DMS79 treated with DMSO at 0.1 percent for 48 hours (cell line): ENCODE measurements around the gene PGBD5.

Source experiments
- DNase-seq: peaks from one replicate; lab custom pipeline; 2025; lab: John Stamatoyannopoulos, UW

Gene PGBD5

DNA sequence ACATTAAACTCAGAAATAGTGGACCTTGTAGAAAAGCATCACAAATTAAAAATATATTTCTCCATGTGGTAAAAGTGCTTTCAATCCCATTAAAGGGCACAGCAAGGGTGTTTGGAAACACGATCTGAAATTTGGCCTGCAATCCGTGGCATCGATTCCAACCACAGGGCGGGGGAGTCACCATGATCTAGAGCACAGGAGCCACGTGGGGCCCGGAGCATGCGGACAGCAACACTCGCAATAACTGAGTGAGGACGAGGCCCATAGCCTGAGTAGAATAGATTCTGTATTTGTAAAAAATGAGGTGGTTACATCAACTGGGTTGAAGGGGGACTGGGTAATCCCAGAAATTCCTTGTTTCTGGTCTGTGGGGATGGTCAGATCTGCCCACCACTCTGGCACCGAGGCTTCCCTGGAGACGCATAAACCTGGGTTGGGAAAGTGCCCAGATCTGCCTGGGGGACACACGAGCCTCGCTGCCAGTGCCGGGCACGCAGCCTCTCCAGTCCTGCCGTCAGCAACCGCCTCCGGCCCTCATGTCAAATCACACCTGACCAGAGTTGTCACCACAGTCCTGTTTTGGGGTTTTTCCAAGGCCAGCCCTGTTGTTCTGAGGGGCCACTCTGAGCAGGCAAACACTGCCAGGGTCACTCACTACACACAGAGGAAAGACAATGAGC lies 104.3 kb downstream of the PGBD5 start:
- DNase-seq, result no peak

DNA sequence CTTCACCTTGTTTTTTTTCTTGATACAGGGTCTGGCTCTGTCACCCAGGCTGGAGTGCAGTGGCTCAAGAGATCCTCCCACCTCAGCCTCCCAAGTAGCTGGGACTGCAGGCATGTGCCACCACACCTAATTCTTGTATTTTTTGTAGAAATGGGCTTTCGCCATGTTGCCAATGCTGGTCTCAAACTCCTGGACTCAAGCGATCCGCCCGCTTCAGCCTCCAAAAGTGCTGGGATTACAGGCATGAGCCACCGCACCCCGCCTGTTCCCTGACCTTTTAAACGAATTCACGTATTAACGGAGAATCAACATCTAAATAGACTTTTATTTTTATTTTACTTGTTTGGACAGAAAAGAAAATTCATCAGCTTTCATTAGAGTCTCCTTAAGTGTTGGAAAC lies 104.8 kb downstream of the PGBD5 start:
- no peak for DNase-seq

DNA sequence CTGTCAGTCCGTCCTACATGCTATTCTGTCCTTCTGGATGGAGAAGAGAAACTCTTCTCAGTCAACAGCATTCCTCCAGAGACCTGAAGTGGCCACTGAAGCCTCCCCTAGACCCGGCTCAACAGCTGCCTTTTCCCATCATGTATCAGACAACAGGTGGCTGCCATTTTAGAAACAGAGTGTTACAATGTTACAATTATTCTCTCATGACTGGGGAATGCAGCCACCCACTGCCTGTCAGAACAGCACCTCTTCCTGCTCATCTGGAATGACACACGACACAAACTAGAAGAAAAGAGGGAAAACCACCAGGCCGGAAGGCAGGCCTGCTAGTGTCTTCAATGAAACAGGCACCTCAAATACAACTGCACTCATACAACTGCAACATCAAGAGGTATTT lies 105.3 kb downstream of the PGBD5 start:
- no peak for DNase-seq

DNA sequence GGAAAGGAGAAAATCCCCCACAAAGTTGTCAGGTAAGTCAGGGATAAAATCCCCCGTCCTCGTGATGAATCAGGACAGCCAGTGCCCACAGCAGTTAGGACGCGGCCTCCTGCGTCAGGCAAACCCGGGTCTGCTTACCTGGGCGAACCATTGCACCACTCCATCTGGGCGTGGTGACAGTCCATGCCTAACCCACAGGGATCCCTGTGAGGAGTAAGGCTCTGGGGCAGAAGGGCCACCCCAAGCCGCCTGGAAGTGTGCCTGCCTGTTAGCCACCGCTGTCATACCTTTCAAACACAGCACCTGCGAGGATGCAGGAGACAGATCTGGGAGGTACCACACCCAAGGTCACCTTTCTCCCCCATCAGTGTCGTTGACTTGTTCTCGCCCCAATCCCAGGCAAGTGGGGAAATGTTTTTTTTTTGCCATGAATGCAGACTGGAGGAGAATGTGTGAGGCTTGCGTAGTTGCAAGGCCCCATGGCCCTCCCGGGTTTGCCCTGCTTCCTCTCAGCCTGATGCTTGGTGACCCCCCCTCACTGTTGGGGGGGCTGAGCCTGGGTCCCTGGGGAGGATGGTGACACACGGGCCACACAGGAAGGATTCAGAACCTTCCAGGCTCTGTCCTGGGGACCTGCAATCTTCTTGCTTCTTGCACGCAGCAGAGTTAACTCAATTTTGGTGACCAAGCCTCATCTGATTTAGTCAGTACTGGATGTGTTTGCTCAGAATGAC lies 107.0 kb downstream of the PGBD5 start:
- no peak for DNase-seq

DNA sequence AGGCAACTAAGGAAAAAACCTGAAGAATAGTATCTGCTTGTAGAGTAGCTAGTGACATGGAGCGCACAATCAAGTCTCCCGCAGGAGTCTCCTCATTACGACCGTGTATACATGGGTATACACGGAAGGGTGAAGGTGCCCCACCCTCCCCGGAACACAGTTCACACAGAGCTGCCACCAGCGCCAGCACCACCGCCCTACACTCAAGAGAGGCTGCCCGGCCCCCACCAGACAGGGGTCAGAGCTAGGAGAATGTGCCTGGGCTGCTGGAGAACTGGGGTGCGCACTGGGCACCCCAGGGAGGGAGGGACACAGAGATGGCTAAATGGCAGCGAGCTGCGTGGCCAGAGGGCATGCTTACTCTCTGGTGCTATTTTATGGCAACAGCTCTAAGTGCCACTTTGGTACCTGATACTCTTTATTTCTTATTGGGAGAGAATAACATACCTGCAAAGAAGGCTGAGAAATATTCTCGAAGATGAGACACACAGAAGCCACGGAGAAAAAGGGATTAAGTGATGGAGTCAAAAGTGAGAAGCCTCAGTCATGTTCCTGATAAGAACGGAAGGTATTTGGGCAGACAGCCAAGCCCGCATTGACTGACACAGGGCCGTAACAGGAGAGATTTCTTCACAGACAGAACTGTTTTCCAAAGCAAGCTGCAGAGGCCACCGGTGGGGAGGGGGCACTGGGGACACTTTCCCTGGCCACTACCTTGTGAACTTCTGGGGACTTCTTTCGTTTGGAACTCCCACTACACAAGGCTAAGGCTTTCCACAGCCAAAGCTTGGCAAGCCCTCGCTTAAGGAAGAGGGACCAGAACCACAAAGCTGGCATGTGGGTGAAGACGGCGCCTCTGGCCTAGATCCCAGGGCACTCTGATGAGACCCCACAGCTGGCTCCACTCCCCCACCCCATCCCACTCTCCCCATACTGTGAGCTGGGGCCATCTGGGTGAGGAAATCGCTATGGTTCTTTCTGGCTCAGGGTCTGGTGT lies 108.0 kb downstream of the PGBD5 start:
- no peak for DNase-seq

DNA sequence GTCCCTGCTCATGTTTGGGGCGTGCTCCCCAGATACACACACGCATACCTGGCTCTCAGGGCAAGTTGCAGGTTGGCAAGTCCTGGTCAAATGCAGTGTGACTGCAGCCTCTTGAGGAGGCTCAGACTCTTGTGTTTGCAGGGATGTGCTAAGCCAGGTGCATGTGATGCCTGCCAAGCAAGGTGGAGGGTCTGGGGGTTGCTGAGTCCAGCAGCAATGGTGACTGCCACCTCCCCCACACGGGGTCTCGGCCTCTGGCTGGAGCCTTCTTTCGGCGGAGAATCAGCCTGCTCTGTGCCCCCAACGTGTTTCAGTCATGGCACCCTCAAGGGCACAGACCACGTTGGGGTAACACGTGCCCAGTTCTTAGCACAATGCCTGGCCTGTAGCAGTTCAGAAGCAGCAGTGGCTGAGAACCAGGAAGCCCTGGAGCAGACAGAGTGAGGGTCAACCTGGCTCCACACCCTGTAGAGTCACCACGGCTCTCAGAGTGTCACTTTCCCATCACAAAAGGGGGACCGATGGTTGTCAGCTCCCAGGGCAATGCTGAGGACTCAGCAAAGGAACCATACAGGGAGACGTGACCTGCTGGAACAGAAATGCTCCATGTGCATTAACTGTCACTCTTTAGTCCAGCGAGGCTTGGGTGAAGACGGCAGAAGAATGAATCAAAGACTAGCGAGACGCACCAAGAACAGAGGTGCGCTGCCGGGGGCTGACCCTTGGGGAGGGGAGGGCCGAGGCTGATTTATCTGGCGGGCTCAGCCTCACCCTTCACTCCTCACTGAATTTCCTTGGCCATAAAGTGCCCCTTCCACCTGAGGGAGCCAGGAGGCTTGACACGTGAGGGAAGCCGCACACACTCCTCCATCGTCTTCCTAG lies 109.0 kb downstream of the PGBD5 start:
- no peak for DNase-seq

DNA sequence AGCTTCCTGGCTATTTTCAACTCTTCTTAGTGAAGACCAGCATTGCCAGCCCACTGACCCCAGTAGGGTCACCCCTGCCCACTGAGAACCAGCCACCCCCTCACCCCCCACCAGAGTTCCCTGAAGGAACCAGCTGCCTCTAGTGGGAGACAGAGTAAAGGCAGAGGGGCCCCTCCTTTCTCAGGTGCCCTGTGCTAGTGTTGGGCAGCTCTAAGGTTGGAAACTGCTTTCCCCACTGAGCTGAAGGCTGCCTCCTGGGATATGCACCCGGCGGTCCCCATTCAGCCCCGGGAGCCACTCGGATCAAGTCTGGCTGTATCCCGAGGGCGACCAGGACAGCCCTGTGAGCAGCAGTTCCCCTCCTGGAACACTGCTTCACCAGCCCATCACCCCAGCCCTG lies 111.0 kb downstream of the PGBD5 start:
- no peak for DNase-seq

DNA sequence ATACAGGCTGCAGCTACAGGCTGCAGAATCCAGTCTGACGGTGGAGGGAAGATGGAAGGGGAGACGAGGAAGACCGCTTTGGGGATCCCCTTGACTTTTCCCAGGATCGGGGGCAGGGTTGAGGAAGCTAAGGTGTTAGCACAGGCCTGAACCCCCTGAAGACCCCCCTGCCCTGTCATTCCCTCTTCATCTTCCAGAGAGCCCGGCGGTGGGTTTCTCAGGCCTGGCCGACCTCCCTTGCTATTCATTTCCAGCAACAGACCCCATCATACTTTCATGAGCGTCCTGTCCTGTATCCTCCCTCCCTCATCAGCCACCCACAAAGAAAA lies 112.0 kb downstream of the PGBD5 start:
- DNase-seq, result no peak

DNA sequence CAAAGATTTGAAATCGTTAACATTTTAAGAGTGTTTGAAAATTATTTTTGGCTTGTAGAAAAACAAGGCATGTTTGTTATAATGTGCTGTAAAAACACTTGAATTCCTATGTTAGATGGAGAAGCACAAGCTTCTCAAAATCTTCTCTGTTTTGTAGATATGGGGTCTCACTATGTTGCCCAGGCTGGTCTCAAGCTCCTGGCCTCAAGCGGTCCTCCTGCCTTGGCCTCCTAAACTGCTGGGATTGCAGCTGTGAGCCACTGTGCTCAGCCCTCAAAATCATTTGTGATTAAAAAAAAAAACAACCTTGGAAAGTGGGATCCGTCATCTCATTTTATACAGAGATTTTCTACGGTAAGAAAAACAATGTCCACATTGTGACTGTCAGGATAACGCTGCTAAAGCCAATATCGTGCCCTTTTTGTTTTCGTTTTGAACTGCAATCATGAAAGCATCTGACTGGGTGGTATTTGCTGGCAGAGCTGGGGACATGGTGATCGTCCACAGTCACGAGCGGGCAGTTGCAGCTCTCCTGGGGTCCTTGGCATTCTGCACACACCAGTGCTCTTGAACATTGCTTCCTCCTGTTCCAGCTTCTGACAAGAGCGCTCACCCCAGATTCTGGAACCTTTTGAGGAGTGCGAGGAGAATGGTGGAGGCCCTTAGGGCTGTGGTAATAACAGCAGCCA lies 112.5 kb downstream of the PGBD5 start:
- no peak for DNase-seq

DNA sequence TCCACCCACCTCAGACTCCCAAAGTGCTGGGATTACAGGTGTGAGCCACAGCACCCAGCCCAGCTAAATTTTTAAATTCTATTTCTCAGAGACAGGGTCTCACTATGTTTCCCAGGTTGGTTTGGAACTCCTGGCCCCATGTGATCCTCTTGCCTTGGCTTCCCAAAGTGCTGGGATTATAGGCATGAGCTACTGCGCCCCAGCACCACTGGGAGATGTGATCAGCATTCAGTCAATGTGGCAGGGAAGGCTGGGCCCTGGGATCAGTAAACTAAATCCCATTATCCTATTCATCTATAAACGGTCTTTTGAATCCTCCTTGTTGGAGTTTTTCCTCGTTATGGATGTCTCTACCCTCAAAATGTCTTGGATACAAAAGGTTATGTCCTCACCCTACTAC lies 113.5 kb downstream of the PGBD5 start:
- DNase-seq, result no peak

DNA sequence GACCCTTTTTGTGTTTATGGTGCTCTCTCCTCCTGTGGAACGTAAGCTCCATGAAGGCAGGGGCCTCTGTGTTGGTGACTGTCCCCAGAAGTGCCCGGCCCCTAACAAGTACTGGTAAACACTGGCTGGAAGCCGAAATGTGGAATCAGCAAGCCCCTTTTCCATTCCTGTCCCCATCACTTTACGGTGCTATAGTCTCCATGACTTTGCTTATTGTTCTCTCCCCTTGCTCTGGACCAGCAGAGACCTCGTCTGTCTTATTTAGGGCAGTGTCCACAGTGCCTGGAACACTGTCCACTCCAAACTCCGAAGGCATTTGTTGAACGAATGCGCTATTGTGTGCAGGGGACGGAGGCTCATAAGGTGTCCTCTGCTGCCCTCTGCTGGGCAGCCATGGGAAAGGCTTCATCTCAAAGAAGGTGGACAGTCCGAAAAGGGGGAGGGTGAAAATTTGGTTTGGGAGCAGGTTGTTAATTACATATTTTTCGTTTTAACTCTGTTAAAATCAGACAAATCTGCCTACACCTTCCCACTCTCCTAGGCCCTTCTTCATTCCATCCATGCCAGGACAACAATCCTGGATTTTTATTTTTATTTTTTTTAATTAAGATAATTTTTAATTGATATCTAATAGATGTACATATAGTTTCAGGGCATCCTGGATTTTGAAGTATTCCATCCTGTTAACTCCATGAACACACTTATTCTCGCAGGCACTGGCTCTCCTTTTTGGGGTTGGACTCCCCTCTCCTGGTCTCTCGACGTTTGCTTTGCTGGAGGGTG lies 115.6 kb downstream of the PGBD5 start:
- peak; percentile 70 for DNase-seq

DNA sequence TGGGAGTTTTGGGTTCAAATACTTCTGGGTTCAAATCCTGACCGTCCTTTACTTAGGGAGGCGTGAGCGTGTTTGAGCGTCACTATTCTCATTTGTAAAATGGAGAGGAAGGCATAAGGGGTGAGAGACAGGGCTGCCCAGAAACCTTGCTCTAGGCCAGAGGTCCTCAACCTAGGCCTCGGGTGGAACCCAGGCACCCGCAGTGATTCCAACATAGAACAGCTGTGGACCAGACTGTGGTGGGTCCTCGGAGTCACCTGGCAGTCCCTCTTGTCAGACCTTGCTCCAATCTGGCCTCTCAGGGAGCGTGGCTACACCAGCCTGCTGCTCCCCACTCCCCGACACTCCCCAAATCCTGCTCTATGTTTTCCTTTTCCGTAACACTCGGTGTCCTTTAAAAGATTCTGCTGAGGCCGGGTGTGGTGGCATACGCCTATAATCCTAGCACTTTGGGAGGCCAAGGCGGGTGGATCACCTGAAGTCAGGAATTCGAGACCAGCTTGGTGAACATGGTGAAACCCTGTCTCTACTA lies 116.4 kb downstream of the PGBD5 start:
- DNase-seq, result no peak

DNA sequence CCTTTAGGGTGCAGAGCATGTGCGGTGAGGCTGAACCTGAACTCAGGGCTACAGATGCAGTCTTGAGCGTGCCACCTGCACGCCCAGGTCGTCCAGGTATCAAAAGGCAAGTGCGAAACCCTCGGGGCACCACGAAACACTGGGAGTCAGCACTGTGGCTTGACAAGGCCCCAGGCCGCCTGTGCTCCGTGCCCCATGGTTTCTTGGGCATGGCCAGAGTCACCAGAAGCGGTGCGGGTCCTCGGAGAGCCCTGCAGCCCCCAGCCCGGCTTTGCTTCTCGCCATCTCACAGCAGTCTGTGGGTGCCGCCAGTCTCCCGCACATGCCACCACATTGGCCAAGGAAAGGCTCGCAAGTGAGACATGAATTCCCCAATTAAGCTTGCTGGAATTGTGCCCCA lies 117.3 kb downstream of the PGBD5 start:
- no peak for DNase-seq

DNA sequence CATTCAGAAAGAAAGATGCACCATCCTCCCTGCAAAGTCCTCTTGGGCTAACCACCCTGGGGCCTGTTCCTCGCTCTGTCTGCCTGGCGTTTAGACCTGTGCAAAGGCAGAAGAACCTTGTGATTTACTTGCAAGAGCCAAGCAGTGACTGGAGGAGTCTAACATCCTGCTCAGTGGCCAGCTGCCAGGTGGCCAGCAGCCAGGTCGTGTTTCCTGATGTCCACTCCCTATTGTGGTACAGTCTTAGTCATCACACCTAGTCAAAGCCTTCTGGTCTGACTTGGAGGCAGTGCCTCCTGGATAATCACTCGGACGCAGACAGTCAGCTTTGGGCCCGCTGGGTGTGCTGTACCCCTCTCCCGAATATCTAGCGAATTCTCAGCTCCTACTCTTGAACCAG lies 118.1 kb downstream of the PGBD5 start:
- DNase-seq, result peak; percentile 11

DNA sequence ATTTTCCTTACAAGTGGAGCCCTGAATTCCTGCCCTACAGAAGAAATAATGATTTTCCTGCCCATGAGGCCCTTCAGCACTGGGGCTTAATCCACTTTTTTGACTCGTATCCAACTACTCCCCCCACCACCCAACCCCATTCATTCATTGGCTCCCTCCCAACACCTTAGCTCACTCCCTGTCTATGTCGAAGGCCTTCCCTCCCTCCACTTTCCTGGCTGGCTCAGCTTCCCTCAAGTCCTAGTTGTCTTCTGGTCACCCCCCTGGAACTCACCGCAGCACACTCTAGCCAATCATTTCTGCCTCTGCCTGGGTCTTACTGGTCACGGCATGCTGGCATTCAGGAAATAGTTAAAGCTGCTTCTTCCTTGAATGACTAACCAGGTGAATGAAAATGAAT lies 118.9 kb downstream of the PGBD5 start:
- DNase-seq, result peak; percentile 8

DNA sequence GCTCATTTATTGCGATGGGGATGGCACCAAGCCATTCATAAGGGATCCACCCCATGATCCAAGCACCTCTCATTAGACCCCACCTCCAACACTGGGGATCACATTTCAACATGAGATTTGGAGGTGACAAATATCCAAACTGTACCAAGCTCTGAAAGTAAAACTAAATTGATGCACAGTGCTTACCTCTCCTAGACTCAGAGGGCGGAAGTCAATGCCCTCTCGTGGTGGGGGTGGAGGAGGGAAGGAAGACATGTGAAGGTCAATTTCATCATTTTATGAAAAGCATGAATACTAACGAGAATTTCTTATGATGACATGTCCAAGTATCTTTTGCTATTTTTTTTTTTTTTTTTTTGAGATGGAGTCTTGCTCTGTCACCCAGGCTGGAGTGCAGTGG lies 120.0 kb downstream of the PGBD5 start:
- DNase-seq, result no peak

DNA sequence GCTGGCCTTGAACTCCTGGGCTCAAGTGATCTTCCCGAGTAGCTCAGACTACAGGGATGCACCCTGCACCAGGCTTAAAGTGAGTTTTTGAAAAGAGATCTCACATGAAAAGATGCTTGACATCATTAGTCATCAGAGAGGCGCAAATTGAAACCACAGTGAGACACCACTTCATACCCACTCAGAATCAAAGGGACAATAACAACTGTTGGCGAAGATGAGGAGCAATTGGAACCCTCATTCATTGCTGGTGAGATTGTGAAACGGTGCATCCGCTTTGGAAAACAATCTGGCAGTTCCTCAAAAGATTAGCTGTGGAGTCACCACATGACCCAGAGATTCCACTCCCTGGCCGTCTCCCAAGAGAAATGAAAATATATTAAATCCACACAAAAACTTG lies 122.3 kb downstream of the PGBD5 start:
- no peak for DNase-seq

DNA sequence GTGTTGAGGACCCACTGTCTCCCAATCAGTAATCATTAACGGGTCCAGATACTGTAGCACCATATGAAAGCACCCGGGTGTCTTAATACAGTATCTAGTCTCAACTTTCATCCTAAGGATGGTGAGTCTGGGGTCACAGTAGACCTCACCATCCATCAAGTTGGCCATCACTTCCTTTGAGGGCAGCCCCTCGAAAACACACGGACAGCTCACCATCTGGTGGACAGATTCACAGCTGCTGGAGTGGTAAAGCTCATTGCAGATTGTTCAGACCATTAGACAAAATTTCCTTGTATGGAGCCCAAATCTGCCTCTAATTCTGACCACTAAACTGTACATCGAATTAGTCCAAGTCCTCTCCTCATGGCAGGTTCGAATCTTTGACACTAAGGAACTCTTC lies 123.1 kb downstream of the PGBD5 start:
- no peak for DNase-seq

DNA sequence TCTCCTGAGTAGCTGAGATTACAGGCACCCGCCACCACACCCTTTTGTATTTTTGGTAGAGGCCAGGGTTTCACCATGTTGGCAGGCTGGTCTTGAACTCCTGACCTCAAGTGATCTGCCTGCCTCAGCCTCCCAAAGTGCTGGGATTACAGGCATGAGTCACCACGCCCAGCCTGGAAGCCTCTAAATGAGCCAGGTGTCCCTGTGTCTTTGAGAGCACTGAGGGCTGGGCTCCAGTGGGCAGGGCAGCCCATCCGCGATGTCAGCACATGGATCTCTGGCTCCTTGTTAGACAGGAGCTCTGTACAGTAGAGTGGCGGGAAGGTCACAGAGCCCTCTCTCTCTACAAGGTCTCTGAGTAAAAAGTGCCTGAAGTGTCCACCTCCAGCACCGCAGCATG lies 124.3 kb downstream of the PGBD5 start:
- DNase-seq, result no peak

DNA sequence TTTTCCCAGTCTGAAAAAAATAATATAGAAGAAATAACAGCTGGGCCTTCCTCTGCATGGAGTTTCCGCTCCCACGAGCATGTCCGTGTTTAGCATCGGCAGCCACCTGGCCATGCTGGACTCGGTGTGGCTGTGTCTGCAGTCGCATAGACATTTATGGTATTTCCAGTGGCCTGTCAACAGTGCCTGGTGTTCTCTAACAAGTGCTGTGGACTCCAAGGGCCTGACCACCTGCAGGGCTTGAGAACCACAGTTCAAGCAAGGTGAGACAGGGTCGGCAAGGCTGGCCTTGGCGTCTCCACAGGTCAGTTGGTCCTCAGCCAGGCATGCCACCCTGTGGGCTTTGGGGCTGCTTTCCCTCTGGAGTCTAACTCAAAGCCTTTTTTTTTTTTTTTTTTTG lies 124.8 kb downstream of the PGBD5 start:
- DNase-seq, result no peak
